PFSK-1 (cell line): ENCODE results near the gene GTPBP4.

Source experiments
- FOXP2 ChIP-seq: optimal IDR thresholded peaks from 2 replicates; pipeline ENCODE3; 2011; ENCODE audit warnings: borderline replicate concordance, control low read depth, inconsistent platforms; ENCODE audit not compliant: insufficient read depth; ENCODE audit errors: extremely low read length, extremely low read depth
- POLR2AphosphoS5 ChIP-seq: IDR thresholded peaks from 2 replicates; pipeline ENCODE4 v1.6.1; 2012; ENCODE audit warnings: low read depth, mild to moderate bottlenecking, control low read depth, low read length, moderate library complexity
- REST ChIP-seq, 2 experiments: IDR thresholded peaks; 2 replicates each; pipeline versions ENCODE4 v1.6.1 to v1.8.0; 2011 to 2012; ENCODE audit warnings: low read depth in 2 of 2, low read length in 2 of 2, control low read depth in 1 of 2, inconsistent platforms in 1 of 2, mild to moderate bottlenecking in 1 of 2, moderate library complexity in 1 of 2; ENCODE audit not compliant: insufficient read depth in 1 of 2
- SIN3A ChIP-seq: IDR thresholded peaks from 2 replicates; pipeline ENCODE4 v1.6.1; 2012; ENCODE audit warnings: mild to moderate bottlenecking, low read length, moderate library complexity, borderline replicate concordance; ENCODE audit not compliant: insufficient read depth
- TAF1 ChIP-seq: IDR thresholded peaks from 2 replicates; pipeline ENCODE4 v1.6.1; 2012; ENCODE audit warnings: low read length, control low read depth, borderline replicate concordance; ENCODE audit not compliant: insufficient read depth

The GTPBP4 gene

GRCh38 chr10:1024103-1024502 is 35.9 kb downstream of the GTPBP4 start:
- TF ChIP-seq REST (IDR thresholded peaks at IDR 0.05; ENCODE audit: insufficient read depth in 1 of 2, low read depth in 2 of 2, low read length in 2 of 2) (no peak), FOXP2 (no peak), TAF1 (no peak), POLR2AphosphoS5 (no peak), SIN3A (no peak)

GRCh38 chr10:1025683-1026082 is 37.4 kb downstream of the GTPBP4 start, which contains the start of gene IDI2:
IDI2 (minus strand) TSS chr10:1025859; CDS start chr10:1024723, 1,136 bp downstream.
- TF ChIP-seq REST (IDR thresholded peaks at IDR 0.05; ENCODE audit: insufficient read depth in 1 of 2, low read depth in 2 of 2, low read length in 2 of 2) (no peak), SIN3A (no peak), FOXP2 (no peak), TAF1 (no peak), POLR2AphosphoS5 (no peak)

GRCh38 chr10:1026578-1026977 is 38.3 kb downstream of the GTPBP4 start:
- TF ChIP-seq FOXP2: no peak
- TF ChIP-seq SIN3A: no peak

GRCh38 chr10:1029838-1030237 is 41.6 kb downstream of the GTPBP4 start:
- TF ChIP-seq FOXP2: no peak
- no peak for TF ChIP-seq TAF1
- TF ChIP-seq REST (IDR thresholded peaks at IDR 0.05; ENCODE audit: insufficient read depth in 1 of 2, low read depth in 2 of 2, low read length in 2 of 2): no peak
- no peak for TF ChIP-seq SIN3A
- TF ChIP-seq POLR2AphosphoS5: no peak

- TF ChIP-seq FOXP2 (no peak), TAF1 (no peak), POLR2AphosphoS5 (no peak), REST (IDR thresholded peaks at IDR 0.05; ENCODE audit: insufficient read depth in 1 of 2, low read depth in 2 of 2, low read length in 2 of 2) (no peak), SIN3A (no peak)
These were observed 45.4 kb downstream of the GTPBP4 start for GRCh38 chr10:1033601-1034000.
